K562 (cell line): ENCODE results near the gene PTCH2. TPM values are rescaled to one million over a fixed set of nuclear protein-coding genes. Genes with fewer than 3 reads are reported as not detected.

ENCODE experiments used
- BDP1 ChIP-seq: IDR thresholded peaks from 3 replicates; pipeline ENCODE4 v1.6.1; 2011; ENCODE audit not compliant: insufficient read length, insufficient read depth
- CBX5 ChIP-seq: IDR thresholded peaks from 2 replicates; pipeline ENCODE4 v1.6.1; 2014; ENCODE audit warnings: low read depth, borderline replicate concordance
- CREM ChIP-seq: IDR thresholded peaks from 2 replicates; pipeline ENCODE4 v1.6.1; 2014; ENCODE audit warnings: antibody characterized with exemption, low read depth
- EGR1 ChIP-seq: fragments of 450-650 bp; conservative IDR thresholded peaks from 2 replicates; pipeline ENCODE4 v1.6.1; 2017; ENCODE audit warnings: mild to moderate bottlenecking
- ELF2 ChIP-seq: fragments of 250-450 bp; sonication (Bioruptor Pico); IDR thresholded peaks from 2 replicates; pipeline ENCODE4 v1.5.0; 2021; ENCODE audit warnings: mild to moderate bottlenecking
- FOXJ2 ChIP-seq: fragments of 200-800 bp; sonication (Bioruptor generic); IDR thresholded peaks from 2 replicates; pipeline ENCODE4 v1.6.1; 2016; ENCODE audit warnings: missing genetic modification characterization, missing compliant biosample characterization
- FOXP1 ChIP-seq: sonication (generic); formaldehyde crosslinking; IDR thresholded peaks from 2 replicates; pipeline ENCODE4 v1.8.0; 2022; ENCODE audit warnings: mild to moderate bottlenecking, missing genetic modification reagents
- GTF2E2 ChIP-seq: fragments of 200-800 bp; sonication (Bioruptor generic); IDR thresholded peaks from 2 replicates; pipeline ENCODE4 v1.6.1; 2016; ENCODE audit warnings: missing genetic modification characterization, missing compliant biosample characterization
- HNRNPK ChIP-seq: fragments of 200-400 bp; formaldehyde crosslinking; IDR thresholded peaks from one replicate; pipeline ENCODE4 v1.6.1; 2018; ENCODE audit warnings: mild to moderate bottlenecking, low read depth, low read length; ENCODE audit not compliant: poor library complexity, severe bottlenecking
- KLF16 ChIP-seq: IDR thresholded peaks from 2 replicates; pipeline ENCODE4 v1.6.1; 2016; ENCODE audit warnings: antibody characterized with exemption
- NFIC ChIP-seq: fragments of 450-650 bp; IDR thresholded peaks from 2 replicates; pipeline ENCODE4 v1.6.1; 2017; ENCODE audit warnings: mild to moderate bottlenecking, inconsistent platforms
- NR3C1 ChIP-seq: sonication (generic); formaldehyde crosslinking; IDR thresholded peaks from 2 replicates; pipeline ENCODE4 v1.8.1; 2022; ENCODE audit warnings: missing genetic modification reagents
- POLR2AphosphoS5 ChIP-seq: IDR thresholded peaks from 2 replicates; pipeline ENCODE4 v1.6.1; 2011; ENCODE audit warnings: mild to moderate bottlenecking, low read depth, low read length, moderate library complexity; ENCODE audit not compliant: control insufficient read depth, insufficient read depth
- RAD21 ChIP-seq, 2 experiments: fragments of 250-450 bp in 1 of 2; fragments of 450-650 bp in 1 of 2; sonication (Bioruptor Pico) in 1 of 2; formaldehyde crosslinking in 1 of 2; IDR thresholded peaks in 1 of 2; conservative IDR thresholded peaks in 1 of 2; 2 replicates each; pipeline versions ENCODE4 v1.4.0 to v1.8.0; 2020 to 2022; ENCODE audit warnings: mild to moderate bottlenecking in 2 of 2, moderate library complexity in 1 of 2
- TGIF2 ChIP-seq: sonication (generic); formaldehyde crosslinking; IDR thresholded peaks from 2 replicates; pipeline ENCODE4 v1.8.1; 2022; ENCODE audit warnings: mild to moderate bottlenecking, missing genetic modification reagents, moderate library complexity
- ZBTB11 ChIP-seq, 3 experiments: fragments of 200-800 bp in 1 of 3; fragments of 250-450 bp in 1 of 3; fragments of 450-650 bp in 1 of 3; sonication (Bioruptor Pico) in 1 of 3; sonication (Bioruptor generic) in 1 of 3; formaldehyde crosslinking in 1 of 3; IDR thresholded peaks; 2 replicates each; pipeline versions ENCODE4 v1.6.1 to v1.8.0; 2016 to 2022; ENCODE audit warnings: mild to moderate bottlenecking in 2 of 3, missing genetic modification characterization in 2 of 3, missing compliant biosample characterization in 1 of 3, moderate library complexity in 1 of 3
- ZKSCAN3 ChIP-seq: fragments of 250-450 bp; sonication (Bioruptor Pico); IDR thresholded peaks from 2 replicates; pipeline ENCODE4 v1.4.0; 2020
- ZNF551 ChIP-seq: fragments of 250-450 bp; sonication (Bioruptor Pico); IDR thresholded peaks from 2 replicates; pipeline ENCODE4 v1.5.0; 2021; ENCODE audit warnings: mild to moderate bottlenecking, moderate library complexity
- ZNF77 ChIP-seq: fragments of 250-450 bp; sonication (Bioruptor Pico); IDR thresholded peaks from 2 replicates; pipeline ENCODE4 v1.5.0; 2020
- ZNF79 ChIP-seq: fragments of 250-450 bp; sonication (Bioruptor Pico); IDR thresholded peaks from 2 replicates; pipeline ENCODE4 v1.4.0; 2020; ENCODE audit warnings: low read depth, mild to moderate bottlenecking, moderate library complexity
- ZZZ3 ChIP-seq: fragments of 450-650 bp; IDR thresholded peaks from 2 replicates; pipeline ENCODE4 v1.6.1; 2016; ENCODE audit warnings: antibody characterized with exemption, mild to moderate bottlenecking, moderate library complexity
- polyA plus RNA-seq, 8 experiments: library from polyadenylated mRNA; depleted of rRNA in 4 of 8; stranded (reverse) in 5 of 8; unstranded in 3 of 8; fragments of >200 nt; fragmentation: Nextera tagmentation in 2 of 8; fragmentation: Illumina TruSeq in 1 of 8; extraction: Ambion mirVana in 2 of 8; extraction: Trizol in 1 of 8; gene quantifications; 2 replicates each; pipeline versions ENCODE4 v1.2.1 to v1.2.3, GENCODE V29; 2011 to 2014; ENCODE audit warnings: inconsistent platforms in 1 of 8, missing spikeins in 1 of 8
- total RNA-seq, 7 experiments: library from RNA; depleted of rRNA in 6 of 7; stranded (reverse); fragments of >200 nt in 6 of 7; fragmentation: Illumina TruSeq in 2 of 7; extraction: Trizol in 2 of 7; gene quantifications; 2 replicates each; pipeline versions ENCODE4 v1.2.1 to v1.2.3, GENCODE V29; 2011 to 2021; ENCODE audit warnings: low replicate concordance in 1 of 7
- TF ChIP-seq, protein P1 (sequence below), 2 experiments: fragments of 450-650 bp; IDR thresholded peaks; 2 replicates each; pipeline ENCODE4 v1.6.1; 2016
- TF ChIP-seq, protein P2 (sequence below): fragments of 450-650 bp; IDR thresholded peaks from 2 replicates; pipeline ENCODE4 v1.6.1; 2014; ENCODE audit warnings: low read depth, mild to moderate bottlenecking, moderate library complexity, borderline replicate concordance

Gene PTCH2
- total and polyA plus RNA-seq, 9 of the 15 experiments (the other 6 are each of a cell fraction or from before 2014, with no cell fraction given): 0.15 to 27.3 (median 0.48) TPM; not detected in 1

GRCh38 chr1:44799770-44800584 lies 43.1 kb downstream of the PTCH2 start, which contains the start of gene PLK3 (continued):
- peak; percentile 80 for TF ChIP-seq FOXP1
- peak; percentile 85 for TF ChIP-seq POLR2AphosphoS5
- TF ChIP-seq, protein P1, sequence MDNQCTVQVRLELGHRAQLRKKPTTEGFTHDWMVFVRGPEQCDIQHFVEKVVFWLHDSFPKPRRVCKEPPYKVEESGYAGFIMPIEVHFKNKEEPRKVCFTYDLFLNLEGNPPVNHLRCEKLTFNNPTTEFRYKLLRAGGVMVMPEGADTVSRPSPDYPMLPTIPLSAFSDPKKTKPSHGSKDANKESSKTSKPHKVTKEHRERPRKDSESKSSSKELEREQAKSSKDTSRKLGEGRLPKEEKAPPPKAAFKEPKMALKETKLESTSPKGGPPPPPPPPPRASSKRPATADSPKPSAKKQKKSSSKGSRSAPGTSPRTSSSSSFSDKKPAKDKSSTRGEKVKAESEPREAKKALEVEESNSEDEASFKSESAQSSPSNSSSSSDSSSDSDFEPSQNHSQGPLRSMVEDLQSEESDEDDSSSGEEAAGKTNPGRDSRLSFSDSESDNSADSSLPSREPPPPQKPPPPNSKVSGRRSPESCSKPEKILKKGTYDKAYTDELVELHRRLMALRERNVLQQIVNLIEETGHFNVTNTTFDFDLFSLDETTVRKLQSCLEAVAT (IDR thresholded peaks at IDR 0.05): peak in 1 of 2 experiments; percentile 41; a peak in 1 of 4 replicates
- TF ChIP-seq CBX5: no peak; the same call in 1 of the 2 replicates
- peak; percentile 91 to 96 for TF ChIP-seq RAD21 (CRISPR knock-in tag; conservative IDR thresholded peaks at IDR 0.05 in 1 of 2, IDR thresholded peaks at IDR 0.05 in 1 of 2)
- TF ChIP-seq CREM: peak; percentile 75
- no peak for TF ChIP-seq ZKSCAN3 (CRISPR knock-in tag)
- TF ChIP-seq, protein P2, sequence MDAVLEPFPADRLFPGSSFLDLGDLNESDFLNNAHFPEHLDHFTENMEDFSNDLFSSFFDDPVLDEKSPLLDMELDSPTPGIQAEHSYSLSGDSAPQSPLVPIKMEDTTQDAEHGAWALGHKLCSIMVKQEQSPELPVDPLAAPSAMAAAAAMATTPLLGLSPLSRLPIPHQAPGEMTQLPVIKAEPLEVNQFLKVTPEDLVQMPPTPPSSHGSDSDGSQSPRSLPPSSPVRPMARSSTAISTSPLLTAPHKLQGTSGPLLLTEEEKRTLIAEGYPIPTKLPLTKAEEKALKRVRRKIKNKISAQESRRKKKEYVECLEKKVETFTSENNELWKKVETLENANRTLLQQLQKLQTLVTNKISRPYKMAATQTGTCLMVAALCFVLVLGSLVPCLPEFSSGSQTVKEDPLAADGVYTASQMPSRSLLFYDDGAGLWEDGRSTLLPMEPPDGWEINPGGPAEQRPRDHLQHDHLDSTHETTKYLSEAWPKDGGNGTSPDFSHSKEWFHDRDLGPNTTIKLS: peak; percentile 43; the same call in 1 of the 2 replicates
- TF ChIP-seq ZNF551 (CRISPR knock-in tag): no peak
- TF ChIP-seq ZZZ3: no peak
- TF ChIP-seq NR3C1 (CRISPR knock-in tag): no peak
- TF ChIP-seq HNRNPK: peak; percentile 51
- peak; percentile 48 for TF ChIP-seq NFIC
- TF ChIP-seq ELF2: no peak
- no peak for TF ChIP-seq TGIF2 (CRISPR knock-in tag)
- TF ChIP-seq ZBTB11 (CRISPR knock-in tag; IDR thresholded peaks at IDR 0.05): peak in 2 of 3 experiments; percentile 36 to 89; a peak in 3 of 6 replicates
- peak; percentile 70 for TF ChIP-seq KLF16
- TF ChIP-seq GTF2E2 (tag): 0 out of 2 replicates have a peak, but pooled peaks have one; percentile 27
- TF ChIP-seq ZNF77 (CRISPR knock-in tag): no peak
- TF ChIP-seq EGR1: peak; percentile 68
- 0 out of 2 replicates have a peak, but pooled peaks have one; percentile 49 for TF ChIP-seq ZNF79 (CRISPR knock-in tag)
- TF ChIP-seq FOXJ2 (tag): no peak; the same call in 1 of the 2 replicates
- no peak for TF ChIP-seq BDP1
